Measurements from ENCODE around the gene H1-8.

GRCh38 chr3:129521611-129522010 lies 21.4 kb upstream of the H1-8 start:
- no peak for TF ChIP-seq POLR2A (IDR thresholded peaks at IDR 0.05)
- no peak for TF ChIP-seq CTCF (IDR thresholded peaks at IDR 0.05)

All from heart left ventricle (tissue), 13 donors.